SK-N-MC (cell line): ENCODE measurements around the gene SLC9A7.

Source experiments
- EZH2 ChIP-seq: fragments of 200-600 bp; sonication (generic); IDR thresholded peaks from one replicate; pipeline ENCODE4 v1.6.1; 2017; ENCODE audit warnings: antibody characterized with exemption
- POLR2AphosphoS5 ChIP-seq: IDR thresholded peaks from 2 replicates; pipeline ENCODE4 v1.6.1; 2012; ENCODE audit warnings: mild to moderate bottlenecking, low read depth, low read length, borderline replicate concordance

GRCh38 chrX:46573892-46574773 lies 184.8 kb downstream of the SLC9A7 start:
- no peak for TF ChIP-seq POLR2AphosphoS5
- no peak for TF ChIP-seq EZH2
